ENCODE results near the gene CDIP1. TPM values are rescaled to one million over a fixed set of nuclear protein-coding genes. Genes with fewer than 3 reads are reported as not detected.

The CDIP1 gene
- total and polyA plus RNA-seq, 9 of the 15 experiments (the other 6 are each of a cell fraction or from before 2014, with no cell fraction given) = 0.29 TPM; not detected in 8

DNA sequence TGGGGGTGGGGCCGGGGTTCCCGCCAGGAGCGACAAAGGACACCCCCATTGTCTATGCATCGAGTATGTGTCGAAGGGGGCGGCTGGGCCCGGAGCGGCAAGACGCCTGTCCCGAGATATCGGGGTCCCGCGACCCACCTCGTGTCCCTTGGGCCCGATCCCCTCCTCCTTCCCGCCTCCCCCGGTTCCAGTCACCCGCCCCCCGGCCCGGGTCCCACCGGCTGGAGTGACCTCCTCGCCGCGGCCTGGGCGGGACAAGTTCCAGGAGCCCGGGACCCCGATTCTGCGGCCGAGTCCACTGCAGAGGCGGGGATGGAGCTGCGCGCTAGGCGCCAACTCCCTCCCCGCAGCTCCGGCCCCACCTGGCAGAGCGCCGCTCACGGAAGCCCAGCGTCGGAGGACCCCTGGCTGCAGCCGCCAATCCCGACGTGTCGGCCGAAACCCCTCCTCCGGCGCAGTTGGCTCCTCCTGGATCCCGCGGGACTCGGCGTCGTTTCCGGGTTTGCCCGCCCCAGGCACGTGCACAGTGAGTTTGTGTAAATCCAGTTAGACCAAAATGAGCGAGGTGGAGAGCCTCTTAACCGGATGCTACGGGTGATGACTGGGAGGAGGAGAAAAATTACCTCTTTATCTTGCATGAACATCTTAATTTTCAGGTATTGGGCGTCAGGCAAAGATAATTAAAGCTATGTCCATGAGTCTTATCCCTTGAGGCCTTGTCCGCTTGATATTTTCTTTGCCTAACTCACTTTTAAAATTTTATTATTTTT, 64.2 kb downstream of the CDIP1 start, which contains the start of gene NMRAL1 (continued):
- TF ChIP-seq, protein P1, sequence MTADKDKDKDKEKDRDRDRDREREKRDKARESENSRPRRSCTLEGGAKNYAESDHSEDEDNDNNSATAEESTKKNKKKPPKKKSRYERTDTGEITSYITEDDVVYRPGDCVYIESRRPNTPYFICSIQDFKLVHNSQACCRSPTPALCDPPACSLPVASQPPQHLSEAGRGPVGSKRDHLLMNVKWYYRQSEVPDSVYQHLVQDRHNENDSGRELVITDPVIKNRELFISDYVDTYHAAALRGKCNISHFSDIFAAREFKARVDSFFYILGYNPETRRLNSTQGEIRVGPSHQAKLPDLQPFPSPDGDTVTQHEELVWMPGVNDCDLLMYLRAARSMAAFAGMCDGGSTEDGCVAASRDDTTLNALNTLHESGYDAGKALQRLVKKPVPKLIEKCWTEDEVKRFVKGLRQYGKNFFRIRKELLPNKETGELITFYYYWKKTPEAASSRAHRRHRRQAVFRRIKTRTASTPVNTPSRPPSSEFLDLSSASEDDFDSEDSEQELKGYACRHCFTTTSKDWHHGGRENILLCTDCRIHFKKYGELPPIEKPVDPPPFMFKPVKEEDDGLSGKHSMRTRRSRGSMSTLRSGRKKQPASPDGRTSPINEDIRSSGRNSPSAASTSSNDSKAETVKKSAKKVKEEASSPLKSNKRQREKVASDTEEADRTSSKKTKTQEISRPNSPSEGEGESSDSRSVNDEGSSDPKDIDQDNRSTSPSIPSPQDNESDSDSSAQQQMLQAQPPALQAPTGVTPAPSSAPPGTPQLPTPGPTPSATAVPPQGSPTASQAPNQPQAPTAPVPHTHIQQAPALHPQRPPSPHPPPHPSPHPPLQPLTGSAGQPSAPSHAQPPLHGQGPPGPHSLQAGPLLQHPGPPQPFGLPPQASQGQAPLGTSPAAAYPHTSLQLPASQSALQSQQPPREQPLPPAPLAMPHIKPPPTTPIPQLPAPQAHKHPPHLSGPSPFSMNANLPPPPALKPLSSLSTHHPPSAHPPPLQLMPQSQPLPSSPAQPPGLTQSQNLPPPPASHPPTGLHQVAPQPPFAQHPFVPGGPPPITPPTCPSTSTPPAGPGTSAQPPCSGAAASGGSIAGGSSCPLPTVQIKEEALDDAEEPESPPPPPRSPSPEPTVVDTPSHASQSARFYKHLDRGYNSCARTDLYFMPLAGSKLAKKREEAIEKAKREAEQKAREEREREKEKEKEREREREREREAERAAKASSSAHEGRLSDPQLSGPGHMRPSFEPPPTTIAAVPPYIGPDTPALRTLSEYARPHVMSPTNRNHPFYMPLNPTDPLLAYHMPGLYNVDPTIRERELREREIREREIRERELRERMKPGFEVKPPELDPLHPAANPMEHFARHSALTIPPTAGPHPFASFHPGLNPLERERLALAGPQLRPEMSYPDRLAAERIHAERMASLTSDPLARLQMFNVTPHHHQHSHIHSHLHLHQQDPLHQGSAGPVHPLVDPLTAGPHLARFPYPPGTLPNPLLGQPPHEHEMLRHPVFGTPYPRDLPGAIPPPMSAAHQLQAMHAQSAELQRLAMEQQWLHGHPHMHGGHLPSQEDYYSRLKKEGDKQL (CRISPR knock-in tag; IDR thresholded peaks at IDR 0.05; ENCODE audit: borderline replicate concordance) = no peak
- TF ChIP-seq, protein P2, sequence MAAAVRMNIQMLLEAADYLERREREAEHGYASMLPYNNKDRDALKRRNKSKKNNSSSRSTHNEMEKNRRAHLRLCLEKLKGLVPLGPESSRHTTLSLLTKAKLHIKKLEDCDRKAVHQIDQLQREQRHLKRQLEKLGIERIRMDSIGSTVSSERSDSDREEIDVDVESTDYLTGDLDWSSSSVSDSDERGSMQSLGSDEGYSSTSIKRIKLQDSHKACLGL (CRISPR knock-in tag; IDR thresholded peaks at IDR 0.05; ENCODE audit: borderline replicate concordance, poor library complexity, severe bottlenecking) = peak; percentile 59
- TF ChIP-seq, protein P3, sequence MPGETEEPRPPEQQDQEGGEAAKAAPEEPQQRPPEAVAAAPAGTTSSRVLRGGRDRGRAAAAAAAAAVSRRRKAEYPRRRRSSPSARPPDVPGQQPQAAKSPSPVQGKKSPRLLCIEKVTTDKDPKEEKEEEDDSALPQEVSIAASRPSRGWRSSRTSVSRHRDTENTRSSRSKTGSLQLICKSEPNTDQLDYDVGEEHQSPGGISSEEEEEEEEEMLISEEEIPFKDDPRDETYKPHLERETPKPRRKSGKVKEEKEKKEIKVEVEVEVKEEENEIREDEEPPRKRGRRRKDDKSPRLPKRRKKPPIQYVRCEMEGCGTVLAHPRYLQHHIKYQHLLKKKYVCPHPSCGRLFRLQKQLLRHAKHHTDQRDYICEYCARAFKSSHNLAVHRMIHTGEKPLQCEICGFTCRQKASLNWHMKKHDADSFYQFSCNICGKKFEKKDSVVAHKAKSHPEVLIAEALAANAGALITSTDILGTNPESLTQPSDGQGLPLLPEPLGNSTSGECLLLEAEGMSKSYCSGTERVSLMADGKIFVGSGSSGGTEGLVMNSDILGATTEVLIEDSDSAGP (CRISPR knock-in tag; IDR thresholded peaks at IDR 0.05) = no peak
- TF ChIP-seq CREB1 (IDR thresholded peaks at IDR 0.05) = peak; percentile 57; the same call in 1 of the 2 replicates
- peak; percentile 76 for TF ChIP-seq CREB1 (CRISPR knock-in tag; IDR thresholded peaks at IDR 0.05)
- peak; percentile 77 for TF ChIP-seq GABPB1 (CRISPR knock-in tag; IDR thresholded peaks at IDR 0.05)
- peak; percentile 97 for TF ChIP-seq ELF1 (tag; IDR thresholded peaks at IDR 0.05)
- peak; percentile 44 for TF ChIP-seq CBFA2T3 (IDR thresholded peaks at IDR 0.05)
- TF ChIP-seq, protein P4, sequence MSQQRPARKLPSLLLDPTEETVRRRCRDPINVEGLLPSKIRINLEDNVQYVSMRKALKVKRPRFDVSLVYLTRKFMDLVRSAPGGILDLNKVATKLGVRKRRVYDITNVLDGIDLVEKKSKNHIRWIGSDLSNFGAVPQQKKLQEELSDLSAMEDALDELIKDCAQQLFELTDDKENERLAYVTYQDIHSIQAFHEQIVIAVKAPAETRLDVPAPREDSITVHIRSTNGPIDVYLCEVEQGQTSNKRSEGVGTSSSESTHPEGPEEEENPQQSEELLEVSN (IDR thresholded peaks at IDR 0.05; ENCODE audit: borderline replicate concordance in 1 of 2, extremely low read depth in 1 of 2, insufficient read depth in 1 of 2, insufficient read length in 1 of 2, low read depth in 1 of 2, low read length in 1 of 2, poor library complexity in 1 of 2, severe bottlenecking in 1 of 2) = peak; percentile 92 to 94
- no peak for TF ChIP-seq CHD1 (IDR thresholded peaks at IDR 0.05; ENCODE audit: low read length)
- TF ChIP-seq POLR2A (conservative IDR thresholded peaks at IDR 0.05) = peak; percentile 91
- TF ChIP-seq FOXK2 (conservative IDR thresholded peaks at IDR 0.05 in 1 of 2, IDR thresholded peaks at IDR 0.05 in 1 of 2; ENCODE audit: low read depth in 2 of 2) = peak; percentile 14 to 85; a peak in 3 of 4 replicates
- TF ChIP-seq ARNT (IDR thresholded peaks at IDR 0.05) = peak in 1 of 2 experiments; percentile 68; a peak in 1 of 4 replicates
- no peak; the same call in 1 of the 2 replicates for TF ChIP-seq NFRKB (IDR thresholded peaks at IDR 0.05; ENCODE audit: low read depth)
- TF ChIP-seq ETV6 (IDR thresholded peaks at IDR 0.05; ENCODE audit: borderline replicate concordance in 1 of 2, low read depth in 2 of 2, low read length in 1 of 2) = no peak; a peak in 1 of 4 replicates
- TF ChIP-seq ETV6 (CRISPR knock-in tag; IDR thresholded peaks at IDR 0.05; ENCODE audit: borderline replicate concordance) = no peak
- peak; percentile 93 for TF ChIP-seq HMGN3 (IDR thresholded peaks at IDR 0.05; ENCODE audit: borderline replicate concordance, extremely low read depth, insufficient read length, low read depth, low read length)
